HG02798 (cell line): ENCODE measurements around the gene TMSB4X.
"Not testable (repeated sequence)": the region's sequence is repeated elsewhere in the genome, so short reads cannot be mapped to it uniquely, and the experiment has no call there.

ENCODE experiments used
- ATAC-seq: cut with Tn5 transposase; IDR thresholded peaks from one replicate; pipeline ENCODE4 v1.9.1; 2021; ENCODE audit warnings: mild to moderate bottlenecking; ENCODE audit not compliant: unreplicated experiment, poor library complexity

The TMSB4X gene

GRCh38 chrX:12974305-12974795 lies 560 bp upstream of the TMSB4X start:
- ATAC-seq: no peak

GRCh38 chrX:12975670-12975965 lies 708 bp downstream of the TMSB4X start:
- ATAC-seq: no peak

GRCh38 chrX:12975991-12976558 lies 1.2 kb downstream of the TMSB4X start:
- no peak for ATAC-seq

- not testable (repeated sequence) for ATAC-seq
Observed at GRCh38 chrX:12976819-12977732, 2.2 kb downstream of the TMSB4X start.

GRCh38 chrX:12977761-12978204 lies 2.9 kb downstream of the TMSB4X start:
- peak; percentile 12 for ATAC-seq

- peak; percentile 41 for ATAC-seq
Observed at GRCh38 chrX:12978205-12979025, 3.5 kb downstream of the TMSB4X start.

GRCh38 chrX:12979026-12979607 lies 4.2 kb downstream of the TMSB4X start:
- no peak for ATAC-seq

- ATAC-seq: no peak
Observed at GRCh38 chrX:12979616-12980015, 4.7 kb downstream of the TMSB4X start.

- ATAC-seq: not testable (repeated sequence)
Observed at GRCh38 chrX:12980039-12980438, 5.1 kb downstream of the TMSB4X start.

GRCh38 chrX:12981880-12982279 lies 7.0 kb downstream of the TMSB4X start:
- no peak for ATAC-seq

GRCh38 chrX:12984603-12985319 lies 9.9 kb downstream of the TMSB4X start:
- ATAC-seq: peak; percentile 67

GRCh38 chrX:12985331-12985730 lies 10.4 kb downstream of the TMSB4X start:
- ATAC-seq: no peak

- ATAC-seq: peak; percentile 53
Observed at GRCh38 chrX:12986164-12986779, 11.4 kb downstream of the TMSB4X start.

GRCh38 chrX:12986886-12987285 lies 12.0 kb downstream of the TMSB4X start:
- ATAC-seq: no peak

- ATAC-seq: no peak
Observed at GRCh38 chrX:12987340-12987739, 12.4 kb downstream of the TMSB4X start.

- no peak for ATAC-seq
Observed at GRCh38 chrX:12987900-12988594, 13.1 kb downstream of the TMSB4X start.

GRCh38 chrX:12988797-12989196 lies 13.9 kb downstream of the TMSB4X start:
- no peak for ATAC-seq

- no peak for ATAC-seq
Observed at GRCh38 chrX:12989461-12989860, 14.6 kb downstream of the TMSB4X start.

GRCh38 chrX:12991575-12991974 lies 16.7 kb downstream of the TMSB4X start:
- no peak for ATAC-seq
